Smooth muscle cell of the brain vasculature (primary cell): ENCODE results near the gene SLC1A1.
"Not testable (repeated sequence)": the region's sequence is repeated elsewhere in the genome, so short reads cannot be mapped to it uniquely, and the experiment has no call there.

ENCODE experiments used
- DNase-seq: peaks from one replicate; pipeline ENCODE4 v3.0.0-alpha.2; 2012; ENCODE audit warnings: low read depth, low spot score

Gene SLC1A1

GRCh38 chr9:4506490-4506889, 16.2 kb downstream of the SLC1A1 start:
- DNase-seq: no peak

- DNase-seq: no peak
These were observed 17.2 kb downstream of the SLC1A1 start for GRCh38 chr9:4507306-4508130.

GRCh38 chr9:4508246-4508906, 18.1 kb downstream of the SLC1A1 start:
- no peak for DNase-seq

- DNase-seq: no peak
These were observed 18.8 kb downstream of the SLC1A1 start for GRCh38 chr9:4508907-4509589.

GRCh38 chr9:4509590-4509984, 19.3 kb downstream of the SLC1A1 start:
- no peak for DNase-seq

GRCh38 chr9:4510546-4511322, 20.5 kb downstream of the SLC1A1 start:
- no peak for DNase-seq

GRCh38 chr9:4514252-4515128, 24.2 kb downstream of the SLC1A1 start:
- DNase-seq: no peak

- no peak for DNase-seq
These were observed 25.7 kb downstream of the SLC1A1 start for GRCh38 chr9:4515958-4516375.

- no peak for DNase-seq
These were observed 27.0 kb downstream of the SLC1A1 start for GRCh38 chr9:4517274-4517673.

GRCh38 chr9:4519604-4520003, 29.3 kb downstream of the SLC1A1 start:
- DNase-seq: no peak

GRCh38 chr9:4520055-4520454, 29.8 kb downstream of the SLC1A1 start:
- no peak for DNase-seq

GRCh38 chr9:4530375-4530774, 40.1 kb downstream of the SLC1A1 start:
- DNase-seq: no peak

- not testable (repeated sequence) for DNase-seq
These were observed 40.6 kb downstream of the SLC1A1 start for GRCh38 chr9:4530831-4531230.

GRCh38 chr9:4531355-4531754, 41.1 kb downstream of the SLC1A1 start:
- not testable (repeated sequence) for DNase-seq

- not testable (repeated sequence) for DNase-seq
These were observed 43.6 kb downstream of the SLC1A1 start for GRCh38 chr9:4533881-4534280.

- not testable (repeated sequence) for DNase-seq
These were observed 45.9 kb downstream of the SLC1A1 start for GRCh38 chr9:4536196-4536595.

GRCh38 chr9:4537581-4537980, 47.3 kb downstream of the SLC1A1 start:
- DNase-seq: no peak

- DNase-seq: no peak
These were observed 47.8 kb downstream of the SLC1A1 start for GRCh38 chr9:4538107-4538506.

GRCh38 chr9:4538621-4539020, 48.4 kb downstream of the SLC1A1 start:
- DNase-seq: no peak

GRCh38 chr9:4540425-4540824, 50.2 kb downstream of the SLC1A1 start:
- DNase-seq: no peak

- DNase-seq: no peak
These were observed 51.0 kb downstream of the SLC1A1 start for GRCh38 chr9:4541281-4541680.
